H1 (cell line): ENCODE results near the gene SLC16A5. TPM values are rescaled to one million over a fixed set of nuclear protein-coding genes. Genes with fewer than 3 reads are reported as not detected.
A peak's percentile ranks its signal among the peaks of the same experiment; 100 is the strongest.

ENCODE experiments used
- CTCF ChIA-PET: fragments of 300-600 bp; sonication (Branson Sonifier 250); formaldehyde crosslinking; loops from one replicate; lab custom pipeline; 2021; ENCODE audit not compliant: partially characterized antibody; lab: Charles Lee
- POLR2A ChIA-PET: fragments of 300-600 bp; sonication (Branson Sonifier 250); formaldehyde crosslinking; loops from one replicate; lab custom pipeline; 2021; ENCODE audit warnings: inconsistent platforms; ENCODE audit not compliant: partially characterized antibody; lab: Charles Lee
- DNase-seq, 2 experiments: peaks; one replicate each; pipeline versions ENCODE4 v3.0.0 to v3.0.0-alpha.2; 2010 to 2022; ENCODE audit warnings: low spot score in 2 of 2, low read depth in 1 of 2, mixed read lengths in 1 of 2
- FAIRE-seq: peaks from 2 replicates; lab custom pipeline; 2011; peaks lifted over from hg19 to GRCh38; lab: Jason Lieb, UNC
- H2AFZ ChIP-seq: 2 replicates; pipeline ENCODE4 v1.8.1; 2012; ENCODE audit warnings: low read length, inconsistent platforms
- H2AK5ac ChIP-seq: 2 replicates; pipeline ENCODE4 v1.6.1; 2013; ENCODE audit warnings: low read depth, low read length
- H2BK120ac ChIP-seq: replicated peaks from 2 replicates; pipeline ENCODE3; 2013; ENCODE audit warnings: low read depth, low read length, inconsistent platforms
- H2BK12ac ChIP-seq: 2 replicates; pipeline ENCODE4 v1.6.1; 2013; ENCODE audit warnings: low read depth, low read length
- H2BK15ac ChIP-seq: 2 replicates; pipeline ENCODE4 v1.6.1; 2013; ENCODE audit warnings: low read length
- H2BK20ac ChIP-seq: 2 replicates; pipeline ENCODE4 v1.6.1; 2013; ENCODE audit warnings: low read length
- H2BK5ac ChIP-seq: 2 replicates; pipeline ENCODE4 v1.6.1; 2013; ENCODE audit warnings: low read depth, low read length
- H3K14ac ChIP-seq: 2 replicates; pipeline ENCODE4 v1.6.1; 2013; ENCODE audit warnings: inconsistent platforms; ENCODE audit not compliant: insufficient read length
- H3K18ac ChIP-seq: 2 replicates; pipeline ENCODE4 v1.6.1; 2013; ENCODE audit warnings: low read length; ENCODE audit errors: extremely low read depth
- H3K23ac ChIP-seq: 2 replicates; pipeline ENCODE4 v1.6.1; 2013; ENCODE audit warnings: inconsistent platforms; ENCODE audit not compliant: insufficient read length
- H3K23me2 ChIP-seq: 2 replicates; pipeline ENCODE4 v1.6.1; 2013; ENCODE audit warnings: low read depth, low read length
- H3K27ac ChIP-seq: 2 replicates; pipeline ENCODE4 v1.6.1; 2011; ENCODE audit warnings: low read depth, low read length, inconsistent platforms
- H3K27me3 ChIP-seq, 4 experiments: replicated peaks in 1 of 4; 1 replicate in 1 of 4; 2 replicates in 3 of 4; pipeline versions ENCODE4 v1.6.1 to v1.8.1; 2011 to 2013; ENCODE audit warnings: low read length in 3 of 4, mild to moderate bottlenecking in 3 of 4, inconsistent platforms in 2 of 4, mixed read lengths in 2 of 4, moderate library complexity in 1 of 4; ENCODE audit not compliant: control insufficient read depth in 3 of 4, insufficient read depth in 3 of 4; ENCODE audit errors: extremely low read depth in 1 of 4
- H3K36me3 ChIP-seq, 4 experiments: 2 replicates each; pipeline versions ENCODE4 v1.6.1 to v1.8.1; 2011 to 2013; ENCODE audit warnings: mild to moderate bottlenecking in 4 of 4, low read length in 3 of 4, moderate library complexity in 2 of 4, control low read depth in 1 of 4, inconsistent platforms in 1 of 4; ENCODE audit not compliant: insufficient read depth in 4 of 4, control insufficient read depth in 2 of 4
- H3K4ac ChIP-seq: replicated peaks from 2 replicates; pipeline ENCODE3; 2013; ENCODE audit warnings: low read length, low read depth, mixed read lengths, inconsistent platforms; ENCODE audit not compliant: insufficient read length
- H3K4me1 ChIP-seq, 4 experiments: replicated peaks in 1 of 4; 1 replicate in 1 of 4; 2 replicates in 3 of 4; pipeline versions ENCODE4 v1.6.1 to v1.8.1; 2011 to 2013; ENCODE audit warnings: low read length in 3 of 4, inconsistent platforms in 2 of 4, mixed read lengths in 1 of 4; ENCODE audit not compliant: insufficient read depth in 4 of 4, control insufficient read depth in 3 of 4
- H3K4me2 ChIP-seq, 2 experiments: 2 replicates each; pipeline versions ENCODE4 v1.6.1 to v1.8.1; 2011 to 2013; ENCODE audit warnings: low read depth in 2 of 2, low read length in 2 of 2, control low read depth in 1 of 2, inconsistent platforms in 1 of 2, mild to moderate bottlenecking in 1 of 2; ENCODE audit not compliant: insufficient read depth in 1 of 2
- H3K4me3 ChIP-seq, 4 experiments: fragments of 200-600, 300-600 bp in 1 of 4; sonication (generic), shearing (Covaris generic), sonication (Bioruptor Twin) in 1 of 4; 2 replicates each; pipeline versions ENCODE4 v1.5.1 to v1.8.1; 2011 to 2016; ENCODE audit warnings: low read length in 4 of 4, low read depth in 3 of 4, control low read depth in 2 of 4, inconsistent platforms in 2 of 4, mild to moderate bottlenecking in 2 of 4, mixed read lengths in 1 of 4, moderate library complexity in 1 of 4; ENCODE audit not compliant: insufficient read depth in 2 of 4; ENCODE audit errors: extremely low read depth in 1 of 4
- H3K56ac ChIP-seq: replicated peaks from 2 replicates; pipeline ENCODE3; 2013; ENCODE audit warnings: low read depth, mild to moderate bottlenecking, mixed read lengths, low read length, inconsistent platforms; ENCODE audit not compliant: insufficient read length
- H3K79me1 ChIP-seq: 2 replicates; pipeline ENCODE4 v1.6.1; 2013; ENCODE audit warnings: low read depth, low read length, control low read depth
- H3K79me2 ChIP-seq, 2 experiments: 2 replicates each; pipeline versions ENCODE4 v1.6.1 to v1.8.1; 2012 to 2013; ENCODE audit warnings: low read length in 2 of 2, mild to moderate bottlenecking in 2 of 2, inconsistent platforms in 1 of 2; ENCODE audit not compliant: insufficient read depth in 2 of 2, control insufficient read depth in 1 of 2
- H3K9ac ChIP-seq, 4 experiments: replicated peaks in 1 of 4; 1 replicate in 1 of 4; 2 replicates in 3 of 4; pipeline versions ENCODE4 v1.6.1 to v1.8.1; 2011 to 2013; ENCODE audit warnings: low read depth in 3 of 4, low read length in 3 of 4, control low read depth in 2 of 4, mild to moderate bottlenecking in 2 of 4, moderate library complexity in 2 of 4, inconsistent platforms in 1 of 4; ENCODE audit errors: extremely low read depth in 1 of 4
- H3K9me3 ChIP-seq, 2 experiments: 2 replicates each; pipeline versions ENCODE4 v1.6.1 to v1.8.1; 2012 to 2013; ENCODE audit warnings: mild to moderate bottlenecking in 2 of 2, moderate library complexity in 2 of 2, control low read depth in 1 of 2, inconsistent platforms in 1 of 2, low read depth in 1 of 2, low read length in 1 of 2, mixed read lengths in 1 of 2; ENCODE audit not compliant: insufficient read depth in 2 of 2
- H4K20me1 ChIP-seq, 2 experiments: replicated peaks in 1 of 2; 2 replicates each; pipeline versions ENCODE3 to v1.8.1; 2011 to 2013; ENCODE audit warnings: inconsistent platforms in 2 of 2, low read length in 2 of 2, mild to moderate bottlenecking in 1 of 2; ENCODE audit not compliant: insufficient read depth in 2 of 2, control insufficient read depth in 1 of 2
- H4K5ac ChIP-seq: 2 replicates; pipeline ENCODE4 v1.6.1; 2013; ENCODE audit warnings: low read length, low read depth, mixed read lengths, inconsistent platforms; ENCODE audit not compliant: insufficient read length
- H4K8ac ChIP-seq: 2 replicates; pipeline ENCODE4 v1.8.0; 2013; ENCODE audit warnings: mild to moderate bottlenecking, moderate library complexity, low read length, inconsistent platforms; ENCODE audit not compliant: insufficient read depth; ENCODE audit errors: extremely low read depth
- H4K91ac ChIP-seq: replicated peaks from 2 replicates; pipeline ENCODE3; 2013; ENCODE audit warnings: low read length, mixed read lengths, inconsistent platforms; ENCODE audit not compliant: insufficient read length
- ASH2L ChIP-seq: fragments of 200-600, 300-600 bp; sonication (generic); IDR thresholded peaks from one replicate; pipeline ENCODE4 v1.7.1; 2017; ENCODE audit warnings: low read length
- BCL11A ChIP-seq, 2 experiments: IDR thresholded peaks; one replicate each; pipeline ENCODE4 v1.6.1; 2011; ENCODE audit warnings: low read depth in 2 of 2, low read length in 2 of 2, mild to moderate bottlenecking in 2 of 2
- E2F6 ChIP-seq: IDR thresholded peaks from 2 replicates; pipeline ENCODE4 v1.6.1; 2012; ENCODE audit warnings: inconsistent platforms
- EZH2 ChIP-seq: fragments of 200-600 bp; sonication (generic); IDR thresholded peaks from 2 replicates; pipeline ENCODE4 v1.7.1; 2012; ENCODE audit warnings: low read depth, mild to moderate bottlenecking, moderate library complexity, low read length, inconsistent platforms; ENCODE audit not compliant: severe bottlenecking
- KDM4A ChIP-seq: IDR thresholded peaks from one replicate; pipeline ENCODE4 v1.7.1; 2012; ENCODE audit warnings: low read depth, mild to moderate bottlenecking, moderate library complexity, low read length, inconsistent platforms; ENCODE audit not compliant: severe bottlenecking
- POLR2A ChIP-seq, 2 experiments: IDR thresholded peaks; 1 replicate in 1 of 2; 2 replicates in 1 of 2; pipeline ENCODE4 v1.6.1; 2011; ENCODE audit warnings: low read depth in 2 of 2, low read length in 2 of 2, mild to moderate bottlenecking in 2 of 2; ENCODE audit errors: control extremely low read depth in 1 of 2
- POLR2AphosphoS5 ChIP-seq: IDR thresholded peaks from 2 replicates; pipeline ENCODE4 v1.6.1; 2011; ENCODE audit warnings: low read depth, low read length
- RBBP5 ChIP-seq: IDR thresholded peaks from 2 replicates; pipeline ENCODE4 v1.7.1; 2012; ENCODE audit warnings: low read depth, mild to moderate bottlenecking, inconsistent platforms, low read length, moderate library complexity, borderline replicate concordance
- SIN3A ChIP-seq, 2 experiments: IDR thresholded peaks in 1 of 2; conservative IDR thresholded peaks in 1 of 2; 2 replicates each; pipeline ENCODE4 v1.6.1; 2011 to 2012; ENCODE audit warnings: low read length in 2 of 2, improper control_type of control experiment in 1 of 2, low read depth in 1 of 2, mild to moderate bottlenecking in 1 of 2
- TBP ChIP-seq: IDR thresholded peaks from 2 replicates; pipeline ENCODE4 v1.6.1; 2011; ENCODE audit warnings: low read depth, low read length, improper control_type of control experiment
- WGBS, 2 experiments: shearing (Covaris generic) in 1 of 2; methylation state at CpG; one replicate each; pipeline versions ENCODE4 v1.1.6 to v1.1.7; 2013 to 2015; ENCODE audit warnings: low lambda C conversion rate in 2 of 2, mixed read lengths in 2 of 2, inconsistent platforms in 1 of 2, low coverage in 1 of 2, missing lambda C conversion rate in 1 of 2; ENCODE audit not compliant: insufficient replicate concordance in 2 of 2, insufficient coverage in 1 of 2, insufficient read length in 1 of 2; ENCODE audit errors: extremely low coverage in 1 of 2, missing lambda C conversion rate in 1 of 2; 5-methylcytosine and 5-hydroxymethylcytosine counted together
- polyA plus RNA-seq, 7 experiments: library from polyadenylated mRNA; depleted of rRNA in 3 of 7; stranded (reverse) in 5 of 7; unstranded in 2 of 7; fragments of >200 nt in 5 of 7; fragments of 200-250 nt in 2 of 7; gene quantifications; 1 replicate in 5 of 7; 2 replicates in 1 of 7; 4 replicates in 1 of 7; pipeline versions ENCODE4 v1.2.1 to v1.2.3, GENCODE V29; 2011 to 2013; ENCODE audit warnings: missing spikeins in 2 of 7, mixed read lengths in 2 of 7
- total RNA-seq: library from RNA; stranded (reverse); fragmentation: NEBNext Ultra II Directional; extraction: Animal tissue kit (Norgen Biotek cat#: 25700); gene quantifications from 2 replicates; pipeline ENCODE4 v1.2.1, GENCODE V29; 2021

SLC16A5 gene
- total and polyA plus RNA-seq, 2 of the 8 experiments (the other 6 are each of a cell fraction or from before 2014, with no cell fraction given), result 17.1 to 34.7 TPM

DNA sequence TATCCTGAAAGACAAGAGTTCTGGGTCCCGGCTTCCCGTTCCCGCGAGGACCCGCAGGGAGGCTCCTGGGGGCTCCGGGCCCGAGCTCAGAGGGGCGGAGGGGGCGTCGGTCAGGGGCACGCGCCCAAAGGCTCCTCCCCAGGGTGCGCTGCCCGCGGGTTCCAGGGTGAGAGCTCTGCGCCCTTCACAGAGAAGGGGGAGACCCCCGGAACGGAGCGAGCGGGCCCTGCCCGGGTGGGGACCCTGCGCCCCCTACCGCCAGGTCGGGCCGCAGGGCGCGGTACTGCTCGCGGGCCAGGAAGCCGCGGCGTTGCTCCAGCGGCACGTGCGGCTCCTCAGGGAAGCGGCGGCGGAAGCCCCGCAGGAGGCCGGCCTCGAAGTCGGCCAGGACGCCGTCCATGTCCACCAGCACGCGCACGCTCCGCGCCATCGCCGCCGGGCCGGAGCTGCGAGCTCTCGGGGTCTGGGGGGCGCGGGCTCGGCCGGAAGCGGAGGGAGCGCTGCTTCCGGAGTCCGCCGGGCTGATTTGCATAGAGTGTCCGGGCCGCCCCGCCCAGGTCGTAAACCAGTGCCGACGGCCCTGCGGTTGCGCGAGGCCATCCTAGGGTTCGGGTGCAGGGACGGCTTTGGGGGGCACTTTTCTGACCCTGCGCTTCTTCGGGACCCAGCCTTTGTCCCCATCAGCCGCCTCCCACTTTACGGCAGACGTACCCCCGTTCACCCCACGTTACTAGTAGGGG is 43.7 kb downstream of the SLC16A5 start, which contains the start of gene NT5C:
NT5C (minus strand) TSS at position 465 of the 740 bp plus-strand sequence; CDS start at position 430, 35 bp downstream.
- peak within 1 kb of the TSS; percentile 81 for H3K27ac ChIP-seq
- H4K91ac ChIP-seq, result peak within 1 kb of the TSS; percentile 54
- H3K4me2 ChIP-seq, result peak within 1 kb of the TSS; percentile 46 to 80
- peak within 1 kb of the TSS; percentile 72 to 95 (median 80) for H3K9ac ChIP-seq
- 3% methylated on average over 22 of the region's 82 CpGs; no CpG with 5 or more reads in 1 of the 2 experiments for WGBS, 2 experiments
- no peak within 1 kb of the TSS for H2BK15ac ChIP-seq
- H4K8ac ChIP-seq, result peak within 1 kb of the TSS; percentile 89
- H2BK120ac ChIP-seq, result no peak within 1 kb of the TSS
- H2BK20ac ChIP-seq, result no peak within 1 kb of the TSS
- no peaks in the 10 kb centered on the region for H3K9me3 ChIP-seq
- peaks cover 8 to 11% of the 10 kb centered on the region in 2 experiments for H4K20me1 ChIP-seq
- DNase-seq (peak; percentile 58 to 91), FAIRE-seq (no peak)
- peak within 1 kb of the TSS; percentile 95 for H3K18ac ChIP-seq
- peaks cover 0 to 9% of the 10 kb centered on the region in 2 experiments; a peak in 1 of 4 replicates for H3K79me2 ChIP-seq
- POLR2A ChIA-PET, result interaction anchor here (0.6 to 13.9 kb wide), 24 partner anchors 9 to 325 kb away, joined by 3 to 134 read pairs (median 5); partner anchors contain the start of genes JPT1, NUP85, SLC16A5 and SUMO2
- no peak within 1 kb of the TSS for H2BK12ac ChIP-seq
- H3K56ac ChIP-seq, result peak within 1 kb of the TSS; percentile 59
- peak within 1 kb of the TSS; percentile 80 for H4K5ac ChIP-seq
- H2AK5ac ChIP-seq, result no peak within 1 kb of the TSS
- H3K14ac ChIP-seq, result no peak within 1 kb of the TSS
- H3K23me2 ChIP-seq, result peaks cover 3% of the 10 kb centered on the region; the same call in 1 of the 2 replicates
- H3K36me3 ChIP-seq, result peaks cover 0 to 23% (median 12%) of the 10 kb centered on the region in 4 experiments
- peak within 1 kb of the TSS; percentile 69 to 95 (median 74) for H3K4me3 ChIP-seq
- H2BK5ac ChIP-seq, result peak within 1 kb of the TSS; percentile 75; the same call in 1 of the 2 replicates
- CTCF ChIA-PET, result interaction anchor here (0.6 to 12.9 kb wide), 32 partner anchors 8 to 1725 kb away, joined by 3 to 239 read pairs (median 4); partner anchors contain the start of genes ARMC7, MIF4GD, MRPS7 and NUP85
- H2AFZ ChIP-seq, result peak within 1 kb of the TSS; percentile 48; the same call in 1 of the 2 replicates
- H3K27me3 ChIP-seq, result no peaks in the 10 kb centered on the region
- peaks cover 0 to 5% (median 4%) of the 10 kb centered on the region in 4 experiments; a peak in 5 of 7 replicates for H3K4me1 ChIP-seq
- H3K4ac ChIP-seq, result peak within 1 kb of the TSS; percentile 78
- H3K23ac ChIP-seq, result no peak within 1 kb of the TSS
- no peaks in the 10 kb centered on the region for H3K79me1 ChIP-seq
- peak; percentile 88 for TF ChIP-seq E2F6
- TF ChIP-seq TBP, result peak; percentile 51; the same call in 1 of the 2 replicates
- no peak for TF ChIP-seq BCL11A (IDR thresholded peaks at IDR 0.05; ENCODE audit: low read depth in 2 of 2, low read length in 2 of 2)
- TF ChIP-seq POLR2A (IDR thresholded peaks at IDR 0.05; ENCODE audit: control extremely low read depth in 1 of 2, low read depth in 2 of 2, low read length in 2 of 2), result peak; percentile 72 to 75; a peak in 2 of 3 replicates
- TF ChIP-seq POLR2AphosphoS5, result peak; percentile 77
- TF ChIP-seq KDM4A, result peak; percentile 94
- peak; percentile 62 to 64; a peak in 2 of 4 replicates for TF ChIP-seq SIN3A (conservative IDR thresholded peaks at IDR 0.05 in 1 of 2, IDR thresholded peaks at IDR 0.05 in 1 of 2; ENCODE audit: low read depth in 1 of 2, low read length in 2 of 2)
- TF ChIP-seq RBBP5, result no peak
- TF ChIP-seq ASH2L, result peak; percentile 52
- TF ChIP-seq EZH2, result no peak
